Measurements from ENCODE around the gene ATP6AP2. TPM values are rescaled to one million over a fixed set of nuclear protein-coding genes. Genes with fewer than 3 reads are reported as not detected.

The ATP6AP2 gene
- total and polyA plus RNA-seq, 2 of the 4 experiments (the other 2 are of a cell fraction) = 76.2 to 175 TPM

GRCh38 chrX:40544343-40545266 is 36.2 kb upstream of the ATP6AP2 start:
- 81% methylated on average over 2 of the region's 13 CpGs; no CpG with 5 or more reads in 1 of the 2 experiments for WGBS, 2 experiments (ENCODE audit: extremely low coverage in 2 of 2, insufficient read length in 1 of 2)
- ATAC-seq (ENCODE audit: low read depth) (peak; percentile 18), DNase-seq (peak; percentile 25)
- H4K91ac ChIP-seq (ENCODE audit: insufficient read depth, low read depth, low read length) = no peak overlapping the region
- H4K5ac ChIP-seq (ENCODE audit: low read depth, low read length) = no peak overlapping the region
- H2AFZ ChIP-seq (replicated peaks; ENCODE audit: low read length, poor library complexity) = no peak overlapping the region
- peak overlapping the region; percentile 15; the same call in 1 of the 2 replicates for H3K4me2 ChIP-seq (ENCODE audit: low read depth, low read length)
- CTCF ChIA-PET = interaction anchor here (0.5 to 1.3 kb wide), 19 partner anchors 10 to 1211 kb away, joined by 3 to 6 read pairs (median 3); partner anchors contain the start of gene ATP6AP2
- no peak overlapping the region for H3K14ac ChIP-seq (replicated peaks; ENCODE audit: low read depth, low read length)
- no peak overlapping the region for H2BK120ac ChIP-seq (ENCODE audit: low read depth, low read length)
- H3K56ac ChIP-seq (ENCODE audit: extremely low read depth, insufficient read depth, low read length) = no peak overlapping the region
- H3K4me3 ChIP-seq (ENCODE audit: insufficient read depth, low read depth, low read length) = no peak overlapping the region
- no peak overlapping the region for H2AK9ac ChIP-seq (replicated peaks; ENCODE audit: low read depth, low read length, poor library complexity)
- no peaks in the 10 kb centered on the region for H3K9me3 ChIP-seq (ENCODE audit: control insufficient read depth, insufficient read depth, low read length)
- no peaks in the 10 kb centered on the region for H3K36me3 ChIP-seq (ENCODE audit: control insufficient read depth, insufficient read depth, low read length)
- peaks cover 8% of the 10 kb centered on the region; the same call in 1 of the 2 replicates for H3K27me3 ChIP-seq (ENCODE audit: control insufficient read depth, insufficient read depth, low read length)
- no peak overlapping the region for H4K8ac ChIP-seq (ENCODE audit: low read depth in 2 of 2, low read length in 2 of 2)
- H3K27ac ChIP-seq (ENCODE audit: insufficient read depth, low read length) = peak overlapping the region; percentile 59; the same call in 1 of the 2 replicates
- no peak overlapping the region for H3K9ac ChIP-seq (ENCODE audit: low read depth, low read length)
- H3K18ac ChIP-seq (ENCODE audit: low read depth, low read length) = no peak overlapping the region; the same call in 1 of the 2 replicates
- no peak overlapping the region for H2BK5ac ChIP-seq (ENCODE audit: low read depth, low read length, poor library complexity, severe bottlenecking)
- no peak overlapping the region for H2BK15ac ChIP-seq (ENCODE audit: low read depth, low read length)
- 0 out of 2 replicates have a peak overlapping the region, but pooled peaks have one; percentile 1 for H3K4ac ChIP-seq (ENCODE audit: low read depth, low read length)
- POLR2A ChIA-PET (ENCODE audit: unreplicated experiment) = no interaction called here
- no peak overlapping the region for H2BK20ac ChIP-seq (ENCODE audit: low read depth, low read length)
- in situ Hi-C loops (cut with MboI; ENCODE audit: low sequenced_read_pairs) = no loop called here
- dilution Hi-C loops (cut with HindIII; ENCODE audit: low sequenced_read_pairs, unreplicated experiment) = no loop called here
- H4K20me1 ChIP-seq (ENCODE audit: insufficient read depth, low read length) = no peaks in the 10 kb centered on the region
- no TSS peak for BruUV-seq (replicated peaks)
- H3K79me1 ChIP-seq (ENCODE audit: low read depth in 1 of 2, low read length in 2 of 2) = no peaks in the 10 kb centered on the region
- no peak overlapping the region for H3K23ac ChIP-seq (ENCODE audit: low read depth, low read length)
- H3K4me1 ChIP-seq (ENCODE audit: control insufficient read depth, insufficient read depth, low read length) = peaks cover 7% of the 10 kb centered on the region; the same call in 1 of the 2 replicates
- H2AK5ac ChIP-seq (ENCODE audit: low read depth, low read length) = peak overlapping the region; percentile 8; the same call in 1 of the 2 replicates
- H3K9me1 ChIP-seq (ENCODE audit: insufficient read depth, low read length) = peaks cover 5% of the 10 kb centered on the region; the same call in 1 of the 2 replicates
- intact Hi-C loops (cut with micrococcal nuclease) = loop anchor here (1.0 kb wide), 1 partner anchor 103 kb away; the partner anchor contains the start of gene CXorf38
- TF ChIP-seq MAFK (IDR thresholded peaks at IDR 0.05; ENCODE audit: low read depth, low read length) (no peak), CTCF (conservative IDR thresholded peaks at IDR 0.05; ENCODE audit: low read depth, low read length) (no peak)

Measured in IMR-90 (cell line).